ENCODE measurements around the gene CDH13.

Gene CDH13

GRCh38 chr16:82832821-82833220 lies 206.1 kb downstream of the CDH13 start (continued):
- no peak for TF ChIP-seq ZNF148 (tag by site-specific recombination; IDR thresholded peaks at IDR 0.05; ENCODE audit: borderline replicate concordance)
- TF ChIP-seq ZNF626 (tag by site-specific recombination; IDR thresholded peaks at IDR 0.05) = no peak
- TF ChIP-seq YY2 (tag by site-specific recombination; IDR thresholded peaks at IDR 0.05) = no peak
- TF ChIP-seq PRDM1 (tag by site-specific recombination; IDR thresholded peaks at IDR 0.05) = no peak
- no peak for TF ChIP-seq ZFP69B (tag by site-specific recombination; IDR thresholded peaks at IDR 0.05)
- no peak for TF ChIP-seq GLI2 (tag by site-specific recombination; IDR thresholded peaks at IDR 0.05; ENCODE audit: borderline replicate concordance, low read depth)
- no peak for TF ChIP-seq FEZF1 (tag by site-specific recombination; IDR thresholded peaks at IDR 0.05)
- TF ChIP-seq GLIS1 (tag by site-specific recombination; IDR thresholded peaks at IDR 0.05) = no peak
- no peak for TF ChIP-seq ZBTB49 (tag by site-specific recombination; IDR thresholded peaks at IDR 0.05; ENCODE audit: low read depth)

GRCh38 chr16:82833378-82833993 lies 206.7 kb downstream of the CDH13 start:
- Histone ChIP-seq H3K9me3 (ENCODE audit: control insufficient read depth, insufficient read depth, low read depth, low read length) (no peaks in the 10 kb centered on the region), H3K36me3 (ENCODE audit: control insufficient read depth in 2 of 2, insufficient read depth in 1 of 2, low read length in 2 of 2) (no peaks in the 10 kb centered on the region), H3K27ac (ENCODE audit: extremely low read depth, low read depth, low read length) (no peak overlapping the region), H3K4me3 (ENCODE audit: low read depth, low read length) (no peak overlapping the region), H3K4me1 (ENCODE audit: control insufficient read depth, insufficient read depth, low read length) (no peaks in the 10 kb centered on the region)
- no peak for TF ChIP-seq EGR2 (tag by site-specific recombination; IDR thresholded peaks at IDR 0.05; ENCODE audit: low read depth)
- TF ChIP-seq ZNF629 (tag by site-specific recombination; IDR thresholded peaks at IDR 0.05) = no peak
- no peak for TF ChIP-seq KLF9 (tag by site-specific recombination; IDR thresholded peaks at IDR 0.05; ENCODE audit: low read depth)
- no peak for TF ChIP-seq HOXD13 (CRISPR knock-in tag; IDR thresholded peaks at IDR 0.05; ENCODE audit: borderline replicate concordance)
- no peak for TF ChIP-seq ZNF324 (tag by site-specific recombination; IDR thresholded peaks at IDR 0.05)
- no peak for TF ChIP-seq SP7 (tag by site-specific recombination; IDR thresholded peaks at IDR 0.05)
- no peak for TF ChIP-seq ZNF391 (tag by site-specific recombination; IDR thresholded peaks at IDR 0.05; ENCODE audit: borderline replicate concordance, low read depth)
- TF ChIP-seq ZNF664 (tag by site-specific recombination; IDR thresholded peaks at IDR 0.05) = no peak
- no peak for TF ChIP-seq ZNF580 (tag by site-specific recombination; IDR thresholded peaks at IDR 0.05)
- TF ChIP-seq ZNF596 (tag by site-specific recombination; IDR thresholded peaks at IDR 0.05) = no peak
- no peak for TF ChIP-seq AEBP2 (tag by site-specific recombination; IDR thresholded peaks at IDR 0.05; ENCODE audit: borderline replicate concordance)
- no peak for TF ChIP-seq ZNF169 (tag by site-specific recombination; IDR thresholded peaks at IDR 0.05)
- ChIA-PET CTCF (no interaction called here), POLR2A (no interaction called here)

All from HEK293 (cell line).